Stimulated activated naive CD4-positive, alpha-beta T cell treated with Interleukin-2 at 50 U/mL for 16 hours (primary cell): ENCODE results near the gene CDH8.
"Not testable (repeated sequence)": the region's sequence is repeated elsewhere in the genome, so short reads cannot be mapped to it uniquely, and the experiment has no call there.

Source experiments
- DNase-seq: peaks from one replicate; lab custom pipeline; 2025; lab: John Stamatoyannopoulos, UW

Gene CDH8

GRCh38 chr16:61780161-61780560, 256.1 kb downstream of the CDH8 start:
- no peak for DNase-seq

DNA sequence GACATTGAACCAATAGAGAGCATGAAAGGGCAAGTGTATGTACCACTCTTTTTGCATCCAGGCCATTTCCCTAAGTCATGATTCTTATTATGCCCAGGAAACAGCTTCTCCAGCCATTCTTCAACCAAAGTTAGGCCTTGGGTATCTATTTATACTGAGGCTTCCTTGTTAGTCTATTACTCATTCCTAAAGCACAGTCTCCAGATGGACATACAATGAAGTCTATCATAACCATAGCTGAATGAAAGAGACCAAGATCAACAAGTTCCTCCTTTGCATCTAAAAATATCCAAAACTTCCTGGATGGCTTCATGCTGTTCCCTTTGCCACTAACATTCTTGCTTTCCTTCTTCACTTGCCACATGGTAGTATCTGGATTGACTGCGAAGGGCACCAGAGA, 265.9 kb downstream of the CDH8 start:
- no peak for DNase-seq

DNA sequence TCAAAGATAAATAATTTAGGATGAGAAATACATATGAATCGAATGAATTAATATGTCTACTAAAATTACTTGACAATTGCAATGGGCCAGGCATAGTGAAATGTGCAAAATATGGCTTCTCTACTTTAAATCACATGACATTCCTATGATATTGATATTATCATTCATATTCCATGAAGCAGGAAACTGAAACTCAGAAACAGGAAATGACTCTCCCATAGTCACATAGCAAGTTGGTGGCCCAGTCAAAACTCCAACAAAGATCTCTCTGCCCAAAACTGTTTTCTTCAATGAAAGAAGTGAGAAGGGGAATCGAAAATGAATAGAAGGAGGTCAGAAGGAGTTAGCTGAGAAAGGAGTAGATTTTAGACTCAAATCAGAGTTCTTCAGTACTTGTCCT, 272.2 kb downstream of the CDH8 start:
- DNase-seq: no peak

DNA sequence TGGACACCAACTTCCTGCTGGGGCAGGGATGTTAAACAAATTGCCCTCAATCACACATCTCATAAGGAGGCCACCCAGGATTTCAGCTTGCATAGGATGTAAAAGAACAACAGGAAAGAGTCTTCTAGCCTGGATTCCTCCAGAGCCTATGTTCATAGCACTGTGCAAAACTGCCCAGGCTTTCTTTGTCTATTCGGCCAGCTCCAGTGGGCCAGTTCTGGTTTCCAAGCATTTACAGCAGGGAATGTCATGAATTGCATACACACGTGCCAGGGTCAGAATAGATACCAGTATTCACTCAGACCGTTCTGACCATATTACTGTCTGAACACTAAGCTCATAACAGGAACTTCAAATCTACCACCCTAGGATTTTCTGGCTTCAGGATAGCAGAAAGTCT, 273.2 kb downstream of the CDH8 start:
- no peak for DNase-seq

DNA sequence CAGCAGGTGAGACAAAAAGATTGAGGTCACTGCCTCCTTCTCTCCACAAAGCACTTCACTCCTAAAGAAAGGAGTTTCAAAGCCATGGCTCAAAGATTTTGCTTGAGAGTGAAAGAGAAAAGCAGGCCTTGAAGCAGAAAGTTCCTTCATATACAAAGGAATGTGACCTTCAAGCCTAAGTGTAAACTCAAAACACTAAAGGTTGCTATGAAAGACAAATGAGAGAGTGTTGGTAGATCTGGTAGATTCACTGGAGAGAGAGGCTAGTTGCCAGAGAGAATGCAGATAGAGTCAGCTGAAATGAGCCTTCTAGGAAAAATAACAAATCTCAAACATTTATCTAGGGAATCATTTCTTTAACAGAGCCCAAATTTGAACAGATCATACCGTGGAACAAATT, 305.2 kb downstream of the CDH8 start:
- no peak for DNase-seq

- no peak for DNase-seq
These were observed 309.5 kb downstream of the CDH8 start for GRCh38 chr16:61726701-61727100.

- DNase-seq: no peak
These were observed 310.1 kb downstream of the CDH8 start for GRCh38 chr16:61726125-61726524.

DNA sequence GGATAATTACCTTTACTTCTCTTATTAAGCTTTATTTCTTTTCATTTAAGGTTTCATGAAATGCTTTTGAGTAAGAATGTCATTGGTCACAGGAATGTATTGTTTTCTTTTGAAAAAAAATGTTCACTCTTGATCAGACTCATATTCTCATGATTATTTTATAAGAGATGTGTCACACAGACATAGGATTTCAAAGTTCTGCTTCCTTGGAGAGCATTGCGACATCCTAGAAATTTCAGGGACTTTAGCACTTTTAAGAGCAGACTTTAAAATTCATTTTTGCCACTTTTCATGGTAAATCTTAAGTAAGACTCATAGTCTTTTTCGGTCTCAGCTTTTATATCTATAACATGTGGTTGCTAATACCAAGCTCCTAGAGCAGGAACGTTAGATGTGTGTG, 314.7 kb downstream of the CDH8 start:
- no peak for DNase-seq

GRCh38 chr16:61715393-61715792, 320.8 kb downstream of the CDH8 start:
- no peak for DNase-seq

DNA sequence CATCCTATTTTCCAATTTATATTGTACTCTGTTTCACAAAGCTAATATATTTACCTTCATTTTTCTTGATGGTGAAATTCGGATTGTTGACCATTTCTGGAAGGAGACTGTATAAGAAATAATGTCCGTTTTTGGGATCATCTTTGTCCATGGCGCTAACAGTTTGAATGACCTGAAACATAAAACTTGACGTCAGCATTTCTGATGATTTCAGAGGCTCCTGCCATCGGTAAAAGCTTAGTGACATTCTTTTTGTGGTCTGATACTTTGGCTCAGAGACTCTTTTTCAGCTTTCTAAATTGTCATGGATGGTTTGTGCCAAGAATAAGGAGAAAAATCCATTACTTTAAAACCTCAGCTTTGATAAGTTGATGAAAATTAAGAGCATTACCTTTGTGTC, 322.5 kb downstream of the CDH8 start:
- DNase-seq: no peak

DNA sequence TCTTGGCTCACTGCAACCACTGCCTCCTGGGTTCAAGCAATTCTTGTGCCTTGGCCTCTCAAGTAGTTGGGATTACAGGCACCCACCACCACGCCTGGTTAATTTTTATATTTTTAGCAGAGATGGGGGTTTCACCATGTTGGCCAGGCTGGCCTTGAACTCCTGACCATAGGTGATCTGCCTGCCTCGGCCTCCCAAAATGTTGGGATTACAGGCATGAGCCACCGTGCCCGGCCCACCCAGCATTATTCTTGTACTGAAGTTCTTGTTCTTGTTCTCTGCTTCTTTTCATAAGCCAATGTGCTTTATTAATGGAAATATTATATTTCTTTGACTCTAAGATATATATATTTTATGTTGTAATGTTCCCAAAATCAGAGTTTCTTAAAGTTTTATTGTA, 336.6 kb downstream of the CDH8 start:
- not testable (repeated sequence) for DNase-seq

DNA sequence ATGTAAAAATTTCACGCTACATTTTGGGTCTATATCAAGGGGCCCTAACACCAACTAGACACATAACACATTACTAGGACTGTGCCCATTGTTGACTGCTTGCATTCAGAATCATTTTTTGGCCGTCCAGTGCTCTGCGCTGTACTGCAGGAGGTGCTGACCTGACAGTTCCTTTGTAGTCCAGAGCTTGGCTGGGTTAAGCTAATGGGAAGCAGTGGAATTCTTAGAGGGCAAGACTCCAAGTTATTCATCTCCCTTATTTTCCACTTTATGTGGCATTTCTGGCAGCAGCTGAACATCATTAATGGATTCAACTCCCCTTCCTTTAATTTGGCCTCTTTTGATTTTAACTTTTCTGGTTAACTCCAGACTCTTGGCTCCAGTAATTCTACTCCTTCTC, 351.7 kb downstream of the CDH8 start:
- no peak for DNase-seq

- DNase-seq: no peak
These were observed 354.6 kb downstream of the CDH8 start for GRCh38 chr16:61681673-61682072.

DNA sequence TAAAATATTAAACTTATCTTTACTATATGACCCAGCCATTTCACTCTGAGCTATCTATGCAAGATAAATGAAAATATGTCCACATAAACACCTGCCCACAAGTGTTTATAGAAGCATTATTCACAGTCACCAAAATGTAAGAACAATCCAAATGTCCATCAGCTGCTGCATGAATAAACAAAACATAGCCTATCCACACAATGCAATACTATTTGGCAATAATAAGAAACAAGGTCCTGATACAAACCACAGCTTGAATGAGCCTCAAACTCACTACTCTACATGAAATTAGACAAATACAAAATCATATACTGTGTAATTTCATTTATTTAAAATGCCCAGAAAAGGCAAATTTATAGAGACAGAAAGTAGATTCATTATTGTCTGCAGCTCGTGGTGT, 355.1 kb downstream of the CDH8 start:
- no peak for DNase-seq

GRCh38 chr16:61678182-61678581, 358.1 kb downstream of the CDH8 start:
- DNase-seq: no peak

DNA sequence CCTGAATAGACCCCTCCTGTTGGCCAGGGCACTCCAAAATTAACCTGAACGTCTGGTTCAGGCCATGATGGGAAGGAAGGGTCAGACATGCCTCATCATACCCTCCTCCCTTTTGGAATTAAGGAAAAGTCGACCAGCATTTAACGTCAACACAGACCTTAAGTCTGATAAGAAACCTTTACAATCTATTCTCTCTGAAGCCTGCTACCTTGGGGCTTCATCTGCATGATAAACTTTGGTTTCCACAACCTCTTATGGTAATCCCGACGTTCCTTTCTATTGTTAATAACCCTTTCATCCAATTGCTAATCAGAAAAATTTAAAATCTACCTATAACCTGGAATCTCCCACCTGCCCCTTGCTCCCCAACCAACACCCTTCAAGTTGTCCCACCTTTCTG, 358.5 kb downstream of the CDH8 start:
- DNase-seq: no peak

DNA sequence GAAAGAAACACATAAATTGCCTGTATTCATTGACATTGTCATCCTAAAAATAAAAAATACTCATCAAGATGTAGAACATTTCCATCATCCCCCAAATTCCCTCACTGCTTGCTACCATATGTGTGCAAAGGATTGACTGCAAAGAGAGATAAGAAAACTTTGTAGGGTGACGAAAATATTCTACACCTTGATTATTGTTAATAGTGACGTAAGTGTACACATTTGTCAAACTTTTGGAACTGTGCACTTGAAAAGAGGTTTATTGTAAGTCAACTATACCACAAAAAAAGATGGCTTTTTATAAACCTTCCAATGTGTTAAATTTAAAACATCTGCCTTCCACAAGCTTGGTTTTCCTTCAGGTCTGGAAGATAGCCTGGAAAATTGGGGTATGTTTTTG, 359.5 kb downstream of the CDH8 start:
- no peak for DNase-seq

DNA sequence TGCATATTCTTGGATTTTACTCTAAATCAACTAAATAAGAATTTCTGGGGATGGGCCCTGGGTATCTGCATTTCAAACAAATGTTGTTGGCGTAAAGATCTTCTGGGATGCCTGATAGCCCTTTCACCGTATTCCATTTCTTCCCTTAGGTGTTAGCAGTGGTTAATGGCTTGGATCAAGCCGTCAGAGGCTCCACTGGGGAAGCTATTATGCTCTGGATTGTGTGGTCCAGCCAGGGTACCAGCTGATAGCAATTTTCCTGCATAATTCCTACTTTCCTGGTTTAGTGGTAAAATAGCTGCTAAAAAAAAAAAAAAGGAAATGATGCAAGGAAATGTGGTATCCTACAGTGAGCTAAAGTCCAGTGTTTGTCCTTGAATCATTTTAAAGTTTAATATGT, 365.1 kb downstream of the CDH8 start:
- DNase-seq: no peak

- no peak for DNase-seq
These were observed 370.7 kb downstream of the CDH8 start for GRCh38 chr16:61665512-61665911.

DNA sequence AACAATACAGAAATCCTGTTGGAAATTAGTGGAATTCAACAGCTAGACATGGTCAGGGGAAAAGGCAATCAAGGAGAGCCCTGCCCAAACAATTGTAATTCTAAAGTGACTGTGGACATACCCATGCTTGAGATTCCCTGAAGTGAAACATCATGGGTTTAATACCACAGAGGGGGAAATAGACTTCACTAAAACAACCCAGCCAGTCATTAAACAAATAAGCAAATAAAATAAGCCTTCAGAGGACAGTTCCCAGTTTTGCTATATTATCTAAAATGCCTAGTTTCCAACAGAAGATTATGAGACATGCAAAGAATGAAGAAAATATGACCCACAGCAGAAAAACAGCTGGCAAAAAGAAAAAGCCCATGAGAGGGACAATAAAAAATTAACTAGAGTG, 376.3 kb downstream of the CDH8 start:
- no peak for DNase-seq

GRCh38 chr16:61654962-61655361, 381.3 kb downstream of the CDH8 start:
- DNase-seq: no peak

DNA sequence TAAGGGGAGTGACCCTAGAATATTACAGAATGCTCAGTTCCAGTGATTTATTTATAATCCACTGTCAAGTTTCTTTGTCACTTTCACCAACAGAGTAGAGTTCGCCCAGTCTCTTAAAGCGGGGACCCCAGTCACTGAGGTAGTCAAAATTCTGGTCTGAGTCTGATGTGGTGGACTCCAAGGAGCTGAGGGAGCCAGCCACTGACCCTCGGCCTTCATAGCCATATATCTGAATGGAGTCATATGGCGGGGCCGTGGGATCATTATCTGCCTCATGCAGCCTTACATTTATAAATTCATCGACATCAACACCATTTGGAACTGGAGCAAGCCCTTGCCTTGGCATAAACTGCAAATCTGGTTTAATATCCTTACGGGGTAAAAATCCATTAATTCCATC, 382.7 kb downstream of the CDH8 start:
- no peak for DNase-seq

DNA sequence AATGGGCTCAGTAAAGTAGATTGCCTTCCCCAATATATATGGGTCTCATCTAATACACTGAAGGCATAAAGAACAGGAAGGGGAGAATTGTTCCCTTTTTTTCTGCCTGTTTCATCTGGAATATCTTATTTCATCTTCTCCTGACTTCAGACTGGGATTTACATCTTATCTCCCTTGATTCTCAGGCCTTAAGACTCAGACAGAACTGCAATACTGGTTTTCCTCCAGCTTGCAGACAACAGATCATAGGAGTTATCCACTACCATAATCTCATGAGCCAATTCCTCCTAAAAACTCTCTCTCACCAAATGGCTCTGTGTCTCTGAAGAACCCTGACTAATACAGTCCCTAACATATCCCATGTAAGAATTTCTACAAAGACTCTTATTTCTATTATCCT, 390.7 kb downstream of the CDH8 start:
- DNase-seq: no peak

DNA sequence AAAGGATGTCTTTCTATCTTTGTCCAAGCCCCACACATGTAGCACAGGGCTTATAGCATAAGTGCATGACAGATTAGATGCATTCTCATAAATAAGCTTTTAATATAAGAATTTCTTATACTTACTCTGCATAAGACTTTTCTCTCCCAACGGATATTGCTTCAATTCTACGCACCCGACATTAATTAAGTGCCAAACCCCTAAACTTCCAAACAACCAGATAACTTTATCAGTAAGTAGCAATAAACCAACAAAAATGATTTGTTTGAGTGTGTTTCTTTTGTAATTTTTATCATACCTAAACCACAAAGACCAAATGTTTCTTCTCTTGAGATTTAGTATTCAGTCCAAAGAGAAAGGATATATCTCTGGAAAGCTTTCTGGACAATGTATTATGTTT, 391.5 kb downstream of the CDH8 start:
- DNase-seq: no peak

GRCh38 chr16:61617219-61617783, 418.9 kb downstream of the CDH8 start:
- no peak for DNase-seq
